ENCODE results near the gene ATXN7L1.

GRCh38 chr7:105880571-105881330 lies 4.4 kb upstream of the ATXN7L1 start:
- TF ChIP-seq POLR2AphosphoS5 (IDR thresholded peaks at IDR 0.05; ENCODE audit: low read depth, low read length) (no peak), POLR2A (IDR thresholded peaks at IDR 0.05; ENCODE audit: low read depth, low read length) (no peak), TAF1 (IDR thresholded peaks at IDR 0.05; ENCODE audit: borderline replicate concordance, low read depth, low read length) (no peak)
